ENCODE data around the gene FRAT1.

FRAT1 gene

DNA sequence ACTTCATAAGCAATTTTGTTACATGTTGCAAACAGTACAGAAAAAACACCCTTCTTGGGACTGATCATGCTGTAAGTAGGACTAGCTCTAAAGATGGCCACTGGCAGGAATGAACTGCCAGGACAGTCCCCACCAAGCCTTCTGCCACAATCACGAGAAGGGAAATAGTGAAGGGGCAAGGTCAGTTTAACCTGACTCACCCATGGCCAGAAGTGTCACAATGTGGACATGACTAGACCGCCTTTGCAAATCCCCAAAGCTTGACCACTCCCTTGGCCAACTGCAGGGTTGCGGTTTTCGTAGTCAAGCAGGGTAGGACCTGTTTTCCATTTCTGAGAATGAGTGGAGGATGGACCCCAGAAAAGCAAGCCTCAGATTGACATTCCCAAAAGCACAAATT lies 34.9 kb downstream of the FRAT1 start:
- H3K27ac ChIP-seq = no peak overlapping the region
- no peak for TF ChIP-seq ZFX (IDR thresholded peaks at IDR 0.05)
- TF ChIP-seq, protein P1, sequence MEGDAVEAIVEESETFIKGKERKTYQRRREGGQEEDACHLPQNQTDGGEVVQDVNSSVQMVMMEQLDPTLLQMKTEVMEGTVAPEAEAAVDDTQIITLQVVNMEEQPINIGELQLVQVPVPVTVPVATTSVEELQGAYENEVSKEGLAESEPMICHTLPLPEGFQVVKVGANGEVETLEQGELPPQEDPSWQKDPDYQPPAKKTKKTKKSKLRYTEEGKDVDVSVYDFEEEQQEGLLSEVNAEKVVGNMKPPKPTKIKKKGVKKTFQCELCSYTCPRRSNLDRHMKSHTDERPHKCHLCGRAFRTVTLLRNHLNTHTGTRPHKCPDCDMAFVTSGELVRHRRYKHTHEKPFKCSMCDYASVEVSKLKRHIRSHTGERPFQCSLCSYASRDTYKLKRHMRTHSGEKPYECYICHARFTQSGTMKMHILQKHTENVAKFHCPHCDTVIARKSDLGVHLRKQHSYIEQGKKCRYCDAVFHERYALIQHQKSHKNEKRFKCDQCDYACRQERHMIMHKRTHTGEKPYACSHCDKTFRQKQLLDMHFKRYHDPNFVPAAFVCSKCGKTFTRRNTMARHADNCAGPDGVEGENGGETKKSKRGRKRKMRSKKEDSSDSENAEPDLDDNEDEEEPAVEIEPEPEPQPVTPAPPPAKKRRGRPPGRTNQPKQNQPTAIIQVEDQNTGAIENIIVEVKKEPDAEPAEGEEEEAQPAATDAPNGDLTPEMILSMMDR (conservative IDR thresholded peaks at IDR 0.05) = no peak

DNA sequence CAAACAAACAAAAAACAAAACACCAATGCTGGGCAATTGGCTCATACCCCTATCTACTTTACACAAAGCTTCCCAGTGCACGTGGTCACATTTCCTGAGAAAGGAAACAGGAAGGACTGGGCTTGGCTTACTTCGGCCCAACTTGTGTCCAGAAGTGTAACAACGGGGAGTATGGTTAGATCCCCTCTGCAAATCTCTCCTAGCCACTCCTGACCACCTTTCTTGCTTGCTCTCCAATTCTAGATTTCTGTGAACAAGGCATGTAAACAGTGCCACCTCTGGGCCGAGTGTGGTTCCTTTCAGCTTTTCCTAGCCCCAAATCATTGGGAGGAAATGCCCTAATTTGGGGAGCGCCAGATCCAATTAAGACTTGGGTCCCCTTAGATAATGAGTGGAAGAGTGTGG lies 36.5 kb downstream of the FRAT1 start:
- TF ChIP-seq, protein P1 (conservative IDR thresholded peaks at IDR 0.05) = no peak
- TF ChIP-seq ZFX (IDR thresholded peaks at IDR 0.05) = no peak

DNA sequence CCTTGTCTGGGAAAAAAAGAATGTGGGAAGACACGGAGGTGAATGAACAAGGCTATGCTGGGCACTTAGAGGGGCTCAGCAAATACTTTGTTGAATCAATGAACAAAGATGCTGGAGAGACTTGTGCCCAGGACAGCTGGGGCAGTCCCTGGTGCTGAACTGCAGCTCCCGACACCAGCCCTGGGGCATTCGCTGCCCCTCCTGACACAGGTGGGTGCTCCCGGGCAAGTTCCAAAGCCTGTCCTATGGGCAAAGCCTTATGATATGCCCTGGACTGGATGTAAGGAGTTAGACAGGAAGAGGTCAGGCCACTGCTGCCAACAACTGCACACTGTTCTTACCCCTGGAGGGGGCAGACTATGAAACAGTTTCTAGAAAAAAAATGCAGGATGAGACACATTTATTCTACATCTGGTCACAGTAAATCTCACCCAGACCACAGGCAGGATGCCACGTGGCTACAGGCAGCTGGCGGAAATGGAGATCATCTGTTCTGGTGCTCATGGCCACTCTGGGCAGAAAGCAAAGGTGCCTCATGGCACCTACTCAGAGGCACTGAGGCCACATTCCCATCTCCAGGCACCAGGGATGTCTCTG lies 37.3 kb downstream of the FRAT1 start:
- H3K27ac ChIP-seq = no peak overlapping the region
- TF ChIP-seq, protein P1 (conservative IDR thresholded peaks at IDR 0.05) = no peak

More for the DNA sequence above, 36.5 kb downstream of the FRAT1 start:
- H3K27ac ChIP-seq = no peak overlapping the region

DNA sequence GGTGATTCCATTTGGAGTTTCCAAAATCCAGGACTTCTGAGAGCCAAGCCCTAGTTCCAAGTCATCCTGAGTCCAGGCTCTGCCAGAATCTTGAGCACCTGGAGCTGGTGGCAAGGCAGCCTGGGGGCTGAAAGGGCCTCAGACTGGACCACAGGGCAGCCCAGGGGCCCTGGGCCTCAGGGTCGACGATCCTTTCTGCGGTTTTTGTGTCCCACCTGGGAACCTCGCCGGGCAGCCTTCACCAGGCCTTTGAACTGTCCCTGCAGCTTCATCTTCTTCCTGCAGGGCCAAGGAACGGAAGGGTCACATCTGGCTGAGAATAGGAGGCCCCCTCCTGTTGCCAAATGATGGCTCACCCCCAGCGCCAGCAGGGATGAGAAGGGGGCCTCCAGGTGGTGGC lies 37.8 kb downstream of the FRAT1 start:
- TF ChIP-seq, protein P1 (conservative IDR thresholded peaks at IDR 0.05) = no peak
- TF ChIP-seq ZFX (IDR thresholded peaks at IDR 0.05) = no peak
- no peak overlapping the region for H3K27ac ChIP-seq

DNA sequence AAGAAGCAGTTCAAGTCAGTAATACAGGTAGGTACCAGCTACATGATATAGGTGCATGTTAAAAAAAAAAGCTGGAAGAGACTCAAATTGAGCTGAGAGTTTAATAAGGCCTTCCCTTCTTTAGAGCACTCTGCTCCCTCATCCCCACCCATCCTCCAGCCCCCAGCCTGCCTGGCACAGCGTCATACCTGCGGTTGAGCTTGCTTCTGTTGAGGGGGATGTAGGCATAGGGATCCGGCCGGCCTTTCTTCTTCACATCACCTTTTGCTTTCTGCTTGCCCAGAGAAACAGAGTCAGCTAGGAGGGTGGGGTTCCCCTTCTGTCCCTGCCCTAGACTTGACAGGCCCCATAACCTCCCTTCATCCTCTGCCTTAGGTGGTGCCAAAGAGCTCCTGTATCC lies 39.3 kb downstream of the FRAT1 start:
- TF ChIP-seq, protein P1 (conservative IDR thresholded peaks at IDR 0.05) = no peak
- no peak overlapping the region for H3K27ac ChIP-seq

DNA sequence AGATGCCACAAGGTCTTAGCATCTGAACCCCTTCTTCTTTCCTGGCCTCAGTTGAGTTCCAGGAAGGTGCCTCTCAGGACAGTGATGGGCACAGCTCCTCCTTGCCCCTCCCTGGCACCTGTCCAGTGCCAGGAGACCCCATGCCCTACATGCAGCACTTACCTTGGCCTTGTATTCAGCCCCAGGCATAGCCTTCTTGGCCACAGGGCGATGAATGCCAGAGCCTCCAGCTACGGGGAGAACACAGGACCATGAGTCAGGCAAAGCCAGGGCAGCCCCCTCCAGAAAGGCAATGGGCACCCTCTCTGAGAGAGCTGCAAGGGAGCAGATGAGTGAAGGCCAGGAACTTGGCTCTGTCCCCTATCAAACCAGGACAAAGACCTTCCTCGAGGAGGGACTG lies 39.7 kb downstream of the FRAT1 start:
- H3K27ac ChIP-seq = no peak overlapping the region
- TF ChIP-seq, protein P1 (conservative IDR thresholded peaks at IDR 0.05) = no peak
- no peak for TF ChIP-seq ZFX (IDR thresholded peaks at IDR 0.05)

DNA sequence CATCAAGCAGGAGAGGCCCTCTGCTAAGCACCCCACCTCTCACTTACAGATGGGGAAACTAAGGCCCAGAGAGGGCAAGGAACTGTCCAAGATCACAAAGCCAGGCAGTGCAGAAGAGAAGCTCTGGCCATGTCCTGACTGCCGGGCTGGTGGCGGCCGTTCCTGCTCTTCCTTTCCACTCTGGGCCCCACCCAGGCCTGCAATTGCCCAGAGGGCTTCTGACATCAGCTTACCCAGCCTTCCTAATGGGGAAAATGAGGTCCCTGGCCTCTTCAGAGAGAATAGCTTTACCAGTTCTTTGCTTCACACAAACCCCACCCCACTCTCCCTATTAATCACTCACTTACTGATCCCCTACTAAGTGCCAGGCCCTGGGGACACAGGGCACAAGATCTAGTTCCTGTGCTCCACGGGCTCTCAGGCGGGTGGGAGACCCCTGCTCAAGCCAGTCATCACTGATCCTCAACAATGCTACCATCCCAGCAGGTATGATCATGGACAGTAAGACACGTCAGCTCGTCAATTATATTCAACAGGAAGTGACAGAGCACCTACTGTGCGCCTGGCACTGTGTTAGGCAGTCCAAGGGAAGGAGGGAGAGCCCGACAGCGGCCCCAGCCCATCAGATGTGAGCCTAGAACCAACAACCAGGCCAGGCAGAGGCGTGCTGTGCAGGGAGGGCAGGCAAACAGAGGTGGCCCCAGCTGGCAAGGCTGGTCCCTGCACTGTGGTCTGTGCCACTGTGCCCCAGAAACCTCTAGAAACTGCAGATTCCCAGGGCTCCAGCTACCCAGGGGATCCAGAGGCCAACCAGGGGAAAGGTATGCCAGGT lies 41.9 kb downstream of the FRAT1 start:
- TF ChIP-seq ZFX (IDR thresholded peaks at IDR 0.05) = no peak
- TF ChIP-seq, protein P1 (conservative IDR thresholded peaks at IDR 0.05) = no peak
- H3K27ac ChIP-seq = no peak overlapping the region
